Fibroblast of mammary gland (primary cell): ENCODE data around the gene AGBL4.

Source experiments
- DNase-seq: peaks from one replicate; pipeline ENCODE4 v3.0.0-alpha.2; 2010; ENCODE audit warnings: low read depth
- H3K4me3 ChIP-seq: 2 replicates; pipeline ENCODE4 v1.5.1; 2011; ENCODE audit warnings: low read depth, mild to moderate bottlenecking, low read length, moderate library complexity; ENCODE audit not compliant: control insufficient read depth
- CTCF ChIP-seq: conservative IDR thresholded peaks from 2 replicates; pipeline ENCODE4 v1.5.1; 2011; ENCODE audit warnings: low read depth, low read length, inconsistent platforms; ENCODE audit not compliant: control insufficient read depth, insufficient read depth

AGBL4 gene

DNA sequence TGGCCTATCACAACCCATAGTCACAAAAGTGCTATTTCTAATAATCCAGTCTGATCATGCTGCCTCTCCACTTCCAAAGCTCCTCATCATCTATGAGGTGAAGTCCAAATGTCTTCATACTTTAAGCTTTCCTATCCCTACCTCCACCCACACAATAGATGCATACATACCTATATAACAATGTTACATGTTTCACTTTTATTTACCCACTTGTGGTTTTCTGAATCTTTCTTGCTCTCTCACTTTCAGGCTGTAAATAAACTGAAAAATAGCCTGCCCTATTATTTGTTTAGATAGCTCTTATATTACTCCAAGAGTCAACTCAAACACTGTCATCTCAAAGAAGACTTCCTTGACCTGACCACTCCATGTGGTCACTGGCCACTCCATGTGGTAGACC is 840.3 kb downstream of the AGBL4 start:
- H3K4me3 ChIP-seq: no peak overlapping the region
- no peak for TF ChIP-seq CTCF
- DNase-seq: no peak

DNA sequence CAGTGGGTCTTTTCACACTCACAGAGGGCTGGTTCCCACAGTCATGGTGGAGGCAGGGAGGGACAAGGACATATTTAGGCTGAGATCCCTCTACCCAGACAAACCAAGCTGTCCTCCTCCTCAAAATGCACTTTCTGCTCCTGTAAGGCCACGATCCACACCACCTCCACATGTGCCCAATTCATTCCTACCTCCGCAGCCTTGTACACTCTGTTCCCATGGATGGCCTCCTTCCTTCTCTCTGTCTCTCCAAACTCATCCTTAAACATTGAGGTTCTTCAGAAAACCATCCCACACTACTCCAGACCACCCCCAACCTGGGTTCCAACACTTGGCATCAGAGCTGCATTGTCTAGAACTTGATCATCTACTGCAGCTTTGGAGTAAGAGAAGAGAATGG is 842.7 kb downstream of the AGBL4 start:
- H3K4me3 ChIP-seq: no peak overlapping the region
- no peak for TF ChIP-seq CTCF
- DNase-seq: no peak

- peak; percentile 19 for DNase-seq
- TF ChIP-seq CTCF: no peak
These were observed 851.7 kb downstream of the AGBL4 start for GRCh38 chr1:49171941-49172593.

GRCh38 chr1:49166031-49166430 is 857.7 kb downstream of the AGBL4 start:
- H3K4me3 ChIP-seq: no peak overlapping the region
- no peak for TF ChIP-seq CTCF
- no peak for DNase-seq

More at GRCh38 chr1:49171941-49172593, 851.7 kb downstream of the AGBL4 start:
- H3K4me3 ChIP-seq: no peak overlapping the region

DNA sequence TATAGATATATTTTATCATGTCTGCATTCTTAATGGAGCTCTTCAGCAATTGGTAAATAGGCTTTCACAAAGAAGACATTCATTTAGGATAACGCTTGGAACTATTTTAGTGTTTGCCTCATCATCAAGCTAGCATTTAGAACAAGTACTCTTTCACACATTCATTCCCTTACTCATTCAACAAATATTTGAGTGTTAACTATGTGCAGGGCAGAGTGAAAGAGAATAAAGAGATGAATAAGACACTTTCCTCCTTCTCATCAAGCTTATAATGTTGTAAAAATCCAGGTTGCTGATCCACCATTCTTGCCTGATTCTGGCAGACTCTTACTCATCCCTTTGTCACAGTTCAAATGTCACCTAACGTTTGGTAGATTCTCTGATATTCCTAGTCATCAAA is 860.7 kb downstream of the AGBL4 start:
- peak; percentile 4 for DNase-seq
- TF ChIP-seq CTCF: no peak
- H3K4me3 ChIP-seq: no peak overlapping the region

- no peak for TF ChIP-seq CTCF
- no peak for DNase-seq
- H3K4me3 ChIP-seq: no peak overlapping the region
These were observed 863.1 kb downstream of the AGBL4 start for GRCh38 chr1:49160677-49161076.
